Stimulated activated CD4-positive, alpha-beta T cell treated with anti-CD3 and anti-CD28 coated beads, Interleukin-4, amount 100 ng/mL, for 1 hour (primary cell): Measurements from ENCODE around the gene NMD3.
"Not testable (repeated sequence)": the region's sequence is repeated elsewhere in the genome, so short reads cannot be mapped to it uniquely, and the experiment has no call there.

Source experiments
- DNase-seq: peaks from one replicate; pipeline ENCODE4 v3.0.0-alpha.2; 2020

NMD3 gene

GRCh38 chr3:161231861-161232260 lies 10.8 kb downstream of the NMD3 start:
- DNase-seq, result no peak

GRCh38 chr3:161233557-161233956 lies 12.4 kb downstream of the NMD3 start:
- DNase-seq, result no peak

GRCh38 chr3:161236240-161236639 lies 15.1 kb downstream of the NMD3 start:
- DNase-seq, result no peak

- DNase-seq, result no peak
Observed at GRCh38 chr3:161239700-161240099, 18.6 kb downstream of the NMD3 start.

GRCh38 chr3:161244538-161244937 lies 23.4 kb downstream of the NMD3 start:
- no peak for DNase-seq

GRCh38 chr3:161247049-161247448 lies 25.9 kb downstream of the NMD3 start:
- DNase-seq, result no peak

GRCh38 chr3:161250116-161250515 lies 29.0 kb downstream of the NMD3 start:
- no peak for DNase-seq

GRCh38 chr3:161251716-161252115 lies 30.6 kb downstream of the NMD3 start:
- no peak for DNase-seq

- no peak for DNase-seq
Observed at GRCh38 chr3:161252143-161252542, 31.0 kb downstream of the NMD3 start.

- no peak for DNase-seq
Observed at GRCh38 chr3:161253711-161254110, 32.6 kb downstream of the NMD3 start.

GRCh38 chr3:161254861-161255260 lies 33.8 kb downstream of the NMD3 start:
- DNase-seq, result no peak

- no peak for DNase-seq
Observed at GRCh38 chr3:161263057-161263456, 41.9 kb downstream of the NMD3 start.

- DNase-seq, result no peak
Observed at GRCh38 chr3:161264852-161265251, 43.7 kb downstream of the NMD3 start.

- DNase-seq, result no peak
Observed at GRCh38 chr3:161265916-161266571, 44.9 kb downstream of the NMD3 start.

- no peak for DNase-seq
Observed at GRCh38 chr3:161266731-161267150, 45.6 kb downstream of the NMD3 start.

GRCh38 chr3:161267646-161268045 lies 46.5 kb downstream of the NMD3 start:
- DNase-seq, result no peak

- no peak for DNase-seq
Observed at GRCh38 chr3:161268601-161269000, 47.5 kb downstream of the NMD3 start.

- no peak for DNase-seq
Observed at GRCh38 chr3:161270991-161271390, 49.9 kb downstream of the NMD3 start.

GRCh38 chr3:161271646-161272045 lies 50.5 kb downstream of the NMD3 start:
- DNase-seq, result no peak

- no peak for DNase-seq
Observed at GRCh38 chr3:161272524-161272923, 51.4 kb downstream of the NMD3 start.

GRCh38 chr3:161273589-161274218 lies 52.6 kb downstream of the NMD3 start:
- no peak for DNase-seq

GRCh38 chr3:161274691-161275298 lies 53.7 kb downstream of the NMD3 start:
- DNase-seq, result no peak

GRCh38 chr3:161275919-161276318 lies 54.8 kb downstream of the NMD3 start:
- no peak for DNase-seq

GRCh38 chr3:161282387-161282786 lies 61.3 kb downstream of the NMD3 start:
- DNase-seq, result not testable (repeated sequence)
